Small intestine (tissue), 7 donors: Measurements from ENCODE around the gene SDR9C7. TPM values are rescaled to one million over a fixed set of nuclear protein-coding genes. Genes with fewer than 3 reads are reported as not detected.
A peak's percentile ranks its signal among the peaks of the same experiment; 100 is the strongest.
"Not testable (repeated sequence)": the region's sequence is repeated elsewhere in the genome, so short reads cannot be mapped to it uniquely, and the experiment has no call there.

Experiments
- DNase-seq, 2 donors: peaks; one replicate each; pipeline versions ENCODE4 v3.0.0 to v3.0.0-alpha.2; 2013
- FAIRE-seq: peaks from 2 replicates; lab custom pipeline; 2012; peaks lifted over from hg19 to GRCh38; lab: Jason Lieb, UNC
- H3K27ac ChIP-seq, 3 donors: one replicate each; pipeline ENCODE4 v1.5.1; 2013; ENCODE audit warnings: low read length in 2 of 3, mild to moderate bottlenecking in 2 of 3, control low read depth in 1 of 3, inconsistent platforms in 1 of 3, low read depth in 1 of 3, moderate library complexity in 1 of 3
- H3K27me3 ChIP-seq, 3 donors: one replicate each; pipeline ENCODE4 v1.6.1; 2013; ENCODE audit warnings: low read length in 3 of 3, inconsistent platforms in 1 of 3; ENCODE audit not compliant: control insufficient read depth in 3 of 3, insufficient read depth in 3 of 3
- H3K36me3 ChIP-seq, 3 donors: one replicate each; pipeline ENCODE4 v1.6.1; 2013; ENCODE audit warnings: low read length in 3 of 3, inconsistent platforms in 1 of 3, low read depth in 1 of 3, mild to moderate bottlenecking in 1 of 3, moderate library complexity in 1 of 3; ENCODE audit not compliant: control insufficient read depth in 3 of 3, insufficient read depth in 2 of 3
- H3K4me1 ChIP-seq, 3 donors: one replicate each; pipeline ENCODE4 v1.6.1; 2013; ENCODE audit warnings: low read length in 2 of 3, inconsistent platforms in 1 of 3, low read depth in 1 of 3, mild to moderate bottlenecking in 1 of 3, moderate library complexity in 1 of 3; ENCODE audit not compliant: control insufficient read depth in 3 of 3, insufficient read depth in 2 of 3
- H3K4me3 ChIP-seq, 3 donors: one replicate each; pipeline ENCODE4 v1.5.1; 2013; ENCODE audit warnings: low read length in 3 of 3, control low read depth in 1 of 3, inconsistent platforms in 1 of 3, low read depth in 1 of 3, mild to moderate bottlenecking in 1 of 3, moderate library complexity in 1 of 3
- H3K9me3 ChIP-seq, 2 donors: one replicate each; pipeline ENCODE4 v1.6.1; 2013; ENCODE audit warnings: low read depth in 1 of 2, low read length in 1 of 2; ENCODE audit not compliant: control insufficient read depth in 2 of 2, insufficient read depth in 1 of 2
- WGBS, 3 donors: extraction: QIAGEN DNeasy Blood & Tissue Kit; methylation state at CpG; one replicate each; pipeline ENCODE4 v1.1.7; 2013; 5-methylcytosine and 5-hydroxymethylcytosine counted together
- polyA plus RNA-seq, 4 donors: library from polyadenylated mRNA; stranded (reverse) in 3 of 4; unstranded in 1 of 4; fragments of 200-250 nt in 3 of 4; fragments of 120-200 nt in 1 of 4; gene quantifications; one replicate each; pipeline versions ENCODE4 v1.2.1 to v1.2.3, GENCODE V29; 2013
- donor health status: healthy with polysubstance abuse.
- donor health status: control.
- donor health status: control.
- donor health status: Bipolar disorder and iron deficiency.
- donor health status: healthy.

SDR9C7 gene
- polyA plus RNA-seq, 4 donors = not detected

GRCh38 chr12:56974224-56974623, 40.0 kb upstream of the SDR9C7 start:
- 84 to 89% (median 86%) methylated on average over 3 of the region's 3 CpGs for WGBS, 3 donors
- H3K36me3 ChIP-seq, DNase-seq, H3K27ac ChIP-seq, H3K9me3 ChIP-seq, H3K27me3 ChIP-seq, H3K4me1 ChIP-seq, FAIRE-seq, H3K4me3 ChIP-seq: not testable (repeated sequence)

- not testable (repeated sequence) for H3K27me3 ChIP-seq, H3K4me3 ChIP-seq, H3K9me3 ChIP-seq, H3K27ac ChIP-seq, H3K36me3 ChIP-seq, H3K4me1 ChIP-seq, DNase-seq, FAIRE-seq
- WGBS, 3 donors = 69 to 78% (median 74%) methylated on average over 6 of the region's 6 CpGs
Observed at GRCh38 chr12:56968910-56969309, 34.7 kb upstream of the SDR9C7 start.

GRCh38 chr12:56965997-56966642, 31.9 kb upstream of the SDR9C7 start:
- WGBS, 3 donors = 87 to 91% (median 91%) methylated on average over 15 of the region's 15 CpGs
- FAIRE-seq, H3K4me3 ChIP-seq, H3K9me3 ChIP-seq, H3K4me1 ChIP-seq, H3K27me3 ChIP-seq, DNase-seq, H3K27ac ChIP-seq, H3K36me3 ChIP-seq: not testable (repeated sequence)

- not testable (repeated sequence) for H3K4me1 ChIP-seq, H3K9me3 ChIP-seq, H3K27ac ChIP-seq, DNase-seq, H3K36me3 ChIP-seq, FAIRE-seq, H3K4me3 ChIP-seq, H3K27me3 ChIP-seq
- 93 to 97% (median 96%) methylated on average over 1 to 4 of the region's 4 CpGs for WGBS, 3 donors
Observed at GRCh38 chr12:56965124-56965523, 30.9 kb upstream of the SDR9C7 start.

- not testable (repeated sequence) for H3K36me3 ChIP-seq, FAIRE-seq, DNase-seq, H3K4me3 ChIP-seq, H3K27ac ChIP-seq, H3K4me1 ChIP-seq, H3K27me3 ChIP-seq, H3K9me3 ChIP-seq
- WGBS, 3 donors = 94 to 100% (median 96%) methylated on average over 3 to 17 of the region's 27 CpGs
Observed at GRCh38 chr12:56963557-56963956, 29.3 kb upstream of the SDR9C7 start.

- peaks cover 1 to 16% of the 10 kb centered on the region in 2 donors for H3K9me3 ChIP-seq
- not testable (repeated sequence) for H3K27ac ChIP-seq, DNase-seq, H3K36me3 ChIP-seq, H3K4me3 ChIP-seq, H3K4me1 ChIP-seq, FAIRE-seq, H3K27me3 ChIP-seq
- WGBS, 3 donors = 59 to 67% (median 61%) methylated on average over 4 of the region's 4 CpGs
Observed at GRCh38 chr12:56962247-56962646, 28.0 kb upstream of the SDR9C7 start.

GRCh38 chr12:56958422-56958821, 24.2 kb upstream of the SDR9C7 start:
- Histone ChIP-seq H3K9me3 (peaks cover 1 to 16% of the 10 kb centered on the region in 2 donors), H3K4me1 (peaks cover 0 to 6% (median 4%) of the 10 kb centered on the region in 3 donors), H3K27ac (no peak overlapping the region), H3K36me3 (no peaks in the 10 kb centered on the region), H3K4me3 (no peak overlapping the region), H3K27me3 (no peaks in the 10 kb centered on the region)
- no peak for DNase-seq
- no peak for FAIRE-seq
- WGBS, 3 donors = 49 to 82% (median 80%) methylated on average over 2 of the region's 2 CpGs

- Histone ChIP-seq H3K4me3 (no peak within 1 kb of the TSS), H3K27ac (no peak within 1 kb of the TSS), H3K27me3 (no peaks in the 10 kb centered on the region), H3K9me3 (peaks cover 1 to 16% of the 10 kb centered on the region in 2 donors), H3K36me3 (no peaks in the 10 kb centered on the region), H3K4me1 (peaks cover 0 to 6% (median 4%) of the 10 kb centered on the region in 3 donors)
- DNase-seq (peak; percentile 50 to 72), FAIRE-seq (no peak)
- 9 to 62% (median 38%) methylated on average over 10 of the region's 10 CpGs for WGBS, 3 donors
Observed at GRCh38 chr12:56957229-56958052, 23.2 kb upstream of the SDR9C7 start, which contains the start of gene RDH16. Gene RDH16, minus strand, starts transcription at chr12:56957608. Its CDS starts 146 bp downstream, at chr12:56957462.
